ENCODE data around the gene HMGA1. TPM values are rescaled to one million over a fixed set of nuclear protein-coding genes. Genes with fewer than 3 reads are reported as not detected.

Gene HMGA1
- total and polyA plus RNA-seq, 2 of the 13 experiments (the other 11 are each of a cell fraction or from before 2014, with no cell fraction given), result 117 to 145 TPM

DNA sequence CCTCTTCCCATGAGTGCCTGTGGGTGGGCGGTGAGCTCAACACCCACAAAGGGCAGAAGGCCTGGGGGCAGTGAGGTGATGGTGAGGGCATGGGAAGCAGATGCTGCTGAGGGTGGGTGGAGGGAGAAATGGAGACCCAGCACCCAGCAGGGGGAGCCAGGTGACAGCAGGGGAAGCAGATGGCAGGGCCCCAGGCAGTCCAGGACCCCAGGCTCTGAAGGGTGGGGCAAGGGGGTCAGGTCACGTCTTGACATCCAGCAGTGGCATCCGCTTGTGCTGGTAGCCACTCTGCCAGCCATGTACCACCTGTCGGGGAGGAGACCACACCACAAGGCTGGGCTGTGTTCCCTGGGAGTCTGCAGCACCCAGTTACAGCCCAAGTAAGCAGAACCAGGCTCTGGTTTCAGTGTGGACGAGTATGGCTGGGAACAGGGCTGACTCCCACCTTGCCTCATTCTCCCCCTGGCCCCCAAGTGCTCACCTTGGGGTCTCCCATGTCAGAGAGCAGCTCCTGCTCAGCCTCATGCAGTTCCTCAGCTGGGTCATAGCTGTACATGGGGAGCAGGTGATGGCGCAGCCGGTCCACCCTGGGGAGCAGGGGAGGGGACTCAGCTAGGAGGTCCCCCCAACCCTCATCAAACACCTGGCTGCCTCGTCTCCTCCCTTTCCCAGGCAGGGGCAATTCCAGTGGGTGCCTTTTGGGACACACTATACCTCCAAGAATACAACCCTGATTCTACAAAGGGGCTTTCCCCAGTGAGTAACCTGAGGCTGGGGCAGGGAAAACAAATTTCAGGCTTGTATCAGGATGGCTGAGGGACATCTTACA is 10.1 kb downstream of the HMGA1 start (continued):
- TF ChIP-seq AGO2 (optimal IDR thresholded peaks at IDR 0.05; ENCODE audit: low read depth, low read length) (peak; percentile 98), ZFP1 (CRISPR knock-in tag; IDR thresholded peaks at IDR 0.05) (no peak), RNF2 (conservative IDR thresholded peaks at IDR 0.05; ENCODE audit: low read depth) (no peak), RBM22 (optimal IDR thresholded peaks at IDR 0.05; ENCODE audit: low read length) (peak; percentile 92), SMARCE1 (IDR thresholded peaks at IDR 0.05; ENCODE audit: borderline replicate concordance) (no peak), ZNF431 (CRISPR knock-in tag; IDR thresholded peaks at IDR 0.05; ENCODE audit: borderline replicate concordance, low read depth) (no peak), BORCS8-MEF2B (CRISPR knock-in tag; IDR thresholded peaks at IDR 0.05) (peak; percentile 50; the same call in 1 of the 2 replicates), ZNF33B (CRISPR knock-in tag; IDR thresholded peaks at IDR 0.05) (no peak), GTF2F1 (IDR thresholded peaks at IDR 0.05; ENCODE audit: low read length) (no peak), ZNF773 (CRISPR knock-in tag; IDR thresholded peaks at IDR 0.05; ENCODE audit: borderline replicate concordance) (no peak)
- TF ChIP-seq, protein P1, sequence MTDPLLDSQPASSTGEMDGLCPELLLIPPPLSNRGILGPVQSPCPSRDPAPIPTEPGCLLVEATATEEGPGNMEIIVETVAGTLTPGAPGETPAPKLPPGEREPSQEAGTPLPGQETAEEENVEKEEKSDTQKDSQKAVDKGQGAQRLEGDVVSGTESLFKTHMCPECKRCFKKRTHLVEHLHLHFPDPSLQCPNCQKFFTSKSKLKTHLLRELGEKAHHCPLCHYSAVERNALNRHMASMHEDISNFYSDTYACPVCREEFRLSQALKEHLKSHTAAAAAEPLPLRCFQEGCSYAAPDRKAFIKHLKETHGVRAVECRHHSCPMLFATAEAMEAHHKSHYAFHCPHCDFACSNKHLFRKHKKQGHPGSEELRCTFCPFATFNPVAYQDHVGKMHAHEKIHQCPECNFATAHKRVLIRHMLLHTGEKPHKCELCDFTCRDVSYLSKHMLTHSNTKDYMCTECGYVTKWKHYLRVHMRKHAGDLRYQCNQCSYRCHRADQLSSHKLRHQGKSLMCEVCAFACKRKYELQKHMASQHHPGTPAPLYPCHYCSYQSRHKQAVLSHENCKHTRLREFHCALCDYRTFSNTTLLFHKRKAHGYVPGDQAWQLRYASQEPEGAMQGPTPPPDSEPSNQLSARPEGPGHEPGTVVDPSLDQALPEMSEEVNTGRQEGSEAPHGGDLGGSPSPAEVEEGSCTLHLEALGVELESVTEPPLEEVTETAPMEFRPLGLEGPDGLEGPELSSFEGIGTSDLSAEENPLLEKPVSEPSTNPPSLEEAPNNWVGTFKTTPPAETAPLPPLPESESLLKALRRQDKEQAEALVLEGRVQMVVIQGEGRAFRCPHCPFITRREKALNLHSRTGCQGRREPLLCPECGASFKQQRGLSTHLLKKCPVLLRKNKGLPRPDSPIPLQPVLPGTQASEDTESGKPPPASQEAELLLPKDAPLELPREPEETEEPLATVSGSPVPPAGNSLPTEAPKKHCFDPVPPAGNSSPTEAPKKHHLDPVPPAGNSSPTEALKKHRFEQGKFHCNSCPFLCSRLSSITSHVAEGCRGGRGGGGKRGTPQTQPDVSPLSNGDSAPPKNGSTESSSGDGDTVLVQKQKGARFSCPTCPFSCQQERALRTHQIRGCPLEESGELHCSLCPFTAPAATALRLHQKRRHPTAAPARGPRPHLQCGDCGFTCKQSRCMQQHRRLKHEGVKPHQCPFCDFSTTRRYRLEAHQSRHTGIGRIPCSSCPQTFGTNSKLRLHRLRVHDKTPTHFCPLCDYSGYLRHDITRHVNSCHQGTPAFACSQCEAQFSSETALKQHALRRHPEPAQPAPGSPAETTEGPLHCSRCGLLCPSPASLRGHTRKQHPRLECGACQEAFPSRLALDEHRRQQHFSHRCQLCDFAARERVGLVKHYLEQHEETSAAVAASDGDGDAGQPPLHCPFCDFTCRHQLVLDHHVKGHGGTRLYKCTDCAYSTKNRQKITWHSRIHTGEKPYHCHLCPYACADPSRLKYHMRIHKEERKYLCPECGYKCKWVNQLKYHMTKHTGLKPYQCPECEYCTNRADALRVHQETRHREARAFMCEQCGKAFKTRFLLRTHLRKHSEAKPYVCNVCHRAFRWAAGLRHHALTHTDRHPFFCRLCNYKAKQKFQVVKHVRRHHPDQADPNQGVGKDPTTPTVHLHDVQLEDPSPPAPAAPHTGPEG (CRISPR knock-in tag; IDR thresholded peaks at IDR 0.05), result no peak
- TF ChIP-seq, protein P2, sequence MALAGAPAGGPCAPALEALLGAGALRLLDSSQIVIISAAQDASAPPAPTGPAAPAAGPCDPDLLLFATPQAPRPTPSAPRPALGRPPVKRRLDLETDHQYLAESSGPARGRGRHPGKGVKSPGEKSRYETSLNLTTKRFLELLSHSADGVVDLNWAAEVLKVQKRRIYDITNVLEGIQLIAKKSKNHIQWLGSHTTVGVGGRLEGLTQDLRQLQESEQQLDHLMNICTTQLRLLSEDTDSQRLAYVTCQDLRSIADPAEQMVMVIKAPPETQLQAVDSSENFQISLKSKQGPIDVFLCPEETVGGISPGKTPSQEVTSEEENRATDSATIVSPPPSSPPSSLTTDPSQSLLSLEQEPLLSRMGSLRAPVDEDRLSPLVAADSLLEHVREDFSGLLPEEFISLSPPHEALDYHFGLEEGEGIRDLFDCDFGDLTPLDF (CRISPR knock-in tag; IDR thresholded peaks at IDR 0.05), result no peak
- TF ChIP-seq, protein P3, sequence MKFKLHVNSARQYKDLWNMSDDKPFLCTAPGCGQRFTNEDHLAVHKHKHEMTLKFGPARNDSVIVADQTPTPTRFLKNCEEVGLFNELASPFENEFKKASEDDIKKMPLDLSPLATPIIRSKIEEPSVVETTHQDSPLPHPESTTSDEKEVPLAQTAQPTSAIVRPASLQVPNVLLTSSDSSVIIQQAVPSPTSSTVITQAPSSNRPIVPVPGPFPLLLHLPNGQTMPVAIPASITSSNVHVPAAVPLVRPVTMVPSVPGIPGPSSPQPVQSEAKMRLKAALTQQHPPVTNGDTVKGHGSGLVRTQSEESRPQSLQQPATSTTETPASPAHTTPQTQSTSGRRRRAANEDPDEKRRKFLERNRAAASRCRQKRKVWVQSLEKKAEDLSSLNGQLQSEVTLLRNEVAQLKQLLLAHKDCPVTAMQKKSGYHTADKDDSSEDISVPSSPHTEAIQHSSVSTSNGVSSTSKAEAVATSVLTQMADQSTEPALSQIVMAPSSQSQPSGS (CRISPR knock-in tag; IDR thresholded peaks at IDR 0.05), result no peak
- TF ChIP-seq, protein P4, sequence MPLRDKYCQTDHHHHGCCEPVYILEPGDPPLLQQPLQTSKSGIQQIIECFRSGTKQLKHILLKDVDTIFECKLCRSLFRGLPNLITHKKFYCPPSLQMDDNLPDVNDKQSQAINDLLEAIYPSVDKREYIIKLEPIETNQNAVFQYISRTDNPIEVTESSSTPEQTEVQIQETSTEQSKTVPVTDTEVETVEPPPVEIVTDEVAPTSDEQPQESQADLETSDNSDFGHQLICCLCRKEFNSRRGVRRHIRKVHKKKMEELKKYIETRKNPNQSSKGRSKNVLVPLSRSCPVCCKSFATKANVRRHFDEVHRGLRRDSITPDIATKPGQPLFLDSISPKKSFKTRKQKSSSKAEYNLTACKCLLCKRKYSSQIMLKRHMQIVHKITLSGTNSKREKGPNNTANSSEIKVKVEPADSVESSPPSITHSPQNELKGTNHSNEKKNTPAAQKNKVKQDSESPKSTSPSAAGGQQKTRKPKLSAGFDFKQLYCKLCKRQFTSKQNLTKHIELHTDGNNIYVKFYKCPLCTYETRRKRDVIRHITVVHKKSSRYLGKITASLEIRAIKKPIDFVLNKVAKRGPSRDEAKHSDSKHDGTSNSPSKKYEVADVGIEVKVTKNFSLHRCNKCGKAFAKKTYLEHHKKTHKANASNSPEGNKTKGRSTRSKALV (CRISPR knock-in tag; IDR thresholded peaks at IDR 0.05), result no peak
- TF ChIP-seq, protein P5, sequence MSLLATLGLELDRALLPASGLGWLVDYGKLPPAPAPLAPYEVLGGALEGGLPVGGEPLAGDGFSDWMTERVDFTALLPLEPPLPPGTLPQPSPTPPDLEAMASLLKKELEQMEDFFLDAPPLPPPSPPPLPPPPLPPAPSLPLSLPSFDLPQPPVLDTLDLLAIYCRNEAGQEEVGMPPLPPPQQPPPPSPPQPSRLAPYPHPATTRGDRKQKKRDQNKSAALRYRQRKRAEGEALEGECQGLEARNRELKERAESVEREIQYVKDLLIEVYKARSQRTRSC (CRISPR knock-in tag; IDR thresholded peaks at IDR 0.05; ENCODE audit: low read depth), result no peak
- TF ChIP-seq, protein P6, sequence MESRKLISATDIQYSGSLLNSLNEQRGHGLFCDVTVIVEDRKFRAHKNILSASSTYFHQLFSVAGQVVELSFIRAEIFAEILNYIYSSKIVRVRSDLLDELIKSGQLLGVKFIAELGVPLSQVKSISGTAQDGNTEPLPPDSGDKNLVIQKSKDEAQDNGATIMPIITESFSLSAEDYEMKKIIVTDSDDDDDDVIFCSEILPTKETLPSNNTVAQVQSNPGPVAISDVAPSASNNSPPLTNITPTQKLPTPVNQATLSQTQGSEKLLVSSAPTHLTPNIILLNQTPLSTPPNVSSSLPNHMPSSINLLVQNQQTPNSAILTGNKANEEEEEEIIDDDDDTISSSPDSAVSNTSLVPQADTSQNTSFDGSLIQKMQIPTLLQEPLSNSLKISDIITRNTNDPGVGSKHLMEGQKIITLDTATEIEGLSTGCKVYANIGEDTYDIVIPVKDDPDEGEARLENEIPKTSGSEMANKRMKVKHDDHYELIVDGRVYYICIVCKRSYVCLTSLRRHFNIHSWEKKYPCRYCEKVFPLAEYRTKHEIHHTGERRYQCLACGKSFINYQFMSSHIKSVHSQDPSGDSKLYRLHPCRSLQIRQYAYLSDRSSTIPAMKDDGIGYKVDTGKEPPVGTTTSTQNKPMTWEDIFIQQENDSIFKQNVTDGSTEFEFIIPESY (CRISPR knock-in tag; IDR thresholded peaks at IDR 0.05), result no peak

Data from HepG2 (cell line).